Endothelial cell of umbilical vein (primary cell): ENCODE measurements around the gene CETN1. TPM values are rescaled to one million over a fixed set of nuclear protein-coding genes. Genes with fewer than 3 reads are reported as not detected.

ENCODE experiments used
- BruUV-seq: library from RNA; stranded (reverse); fragments of 400-500 nt; replicated peaks from 2 replicates; lab custom pipeline; 2021; lab: Mats Ljungman, UMichigan
- CTCF ChIA-PET: fragments of 300-600, 350-600 bp; sonication (Branson Sonifier 250); formaldehyde crosslinking; loops from one replicate; lab custom pipeline; 2021; ENCODE audit warnings: antibody characterized with exemption, inconsistent platforms; lab: Charles Lee
- POLR2A ChIA-PET: fragments of 300-600, 350-600 bp; sonication (Branson Sonifier 250); formaldehyde crosslinking; loops from one replicate; lab custom pipeline; 2021; ENCODE audit warnings: antibody characterized with exemption, inconsistent platforms; lab: Charles Lee
- DNase-seq: peaks from one replicate; pipeline ENCODE4 v3.0.0-alpha.2; 2011; ENCODE audit warnings: low read depth, low spot score
- FAIRE-seq: peaks from 2 replicates; lab custom pipeline; 2011; peaks lifted over from hg19 to GRCh38; lab: Jason Lieb, UNC
- H2AFZ ChIP-seq: 2 replicates; pipeline ENCODE4 v1.6.0; 2012; ENCODE audit warnings: low read depth, low read length, control low read depth, inconsistent platforms
- H3K27ac ChIP-seq: 2 replicates; pipeline ENCODE4 v1.5.1; 2011; ENCODE audit warnings: low read depth, mild to moderate bottlenecking, control low read depth, low read length, moderate library complexity; ENCODE audit not compliant: insufficient read depth
- H3K27me3 ChIP-seq, 2 experiments: 2 replicates each; pipeline versions ENCODE4 v1.6.0 to v1.6.1; 2011; ENCODE audit warnings: low read length in 2 of 2, mixed read lengths in 1 of 2; ENCODE audit not compliant: control insufficient read depth in 2 of 2, insufficient read depth in 2 of 2
- H3K36me3 ChIP-seq, 2 experiments: 2 replicates in 1 of 2; 3 replicates in 1 of 2; pipeline ENCODE4 v1.5.1; 2011; ENCODE audit warnings: low read length in 2 of 2, mild to moderate bottlenecking in 1 of 2, moderate library complexity in 1 of 2; ENCODE audit not compliant: control insufficient read depth in 2 of 2, insufficient read depth in 2 of 2; ENCODE audit errors: extremely low read depth in 1 of 2
- H3K4me1 ChIP-seq: 3 replicates; pipeline ENCODE4 v1.5.1; 2011; ENCODE audit warnings: mild to moderate bottlenecking, low read length; ENCODE audit not compliant: control insufficient read depth, insufficient read depth; ENCODE audit errors: extremely low read depth
- H3K4me2 ChIP-seq: 2 replicates; pipeline ENCODE4 v1.6.1; 2011; ENCODE audit warnings: low read length, control low read depth, mixed read lengths; ENCODE audit not compliant: insufficient read depth
- H3K4me3 ChIP-seq, 3 experiments: fragments of 200-600 bp in 1 of 3; sonication (generic), shearing (Covaris generic) in 1 of 3; replicated peaks in 1 of 3; 2 replicates each; pipeline ENCODE4 v1.5.1; 2011 to 2016; ENCODE audit warnings: control low read depth in 3 of 3, low read length in 3 of 3, mild to moderate bottlenecking in 2 of 3, inconsistent platforms in 1 of 3, low read depth in 1 of 3, moderate library complexity in 1 of 3; ENCODE audit not compliant: insufficient read depth in 1 of 3
- H3K79me2 ChIP-seq: 2 replicates; pipeline ENCODE4 v1.6.0; 2012; ENCODE audit warnings: low read length, inconsistent platforms; ENCODE audit not compliant: control insufficient read depth, insufficient read depth
- H3K9ac ChIP-seq: replicated peaks from 2 replicates; pipeline ENCODE3; 2011; ENCODE audit warnings: low read length, control low read depth; ENCODE audit not compliant: insufficient read depth; ENCODE audit errors: extremely low read depth
- H3K9me1 ChIP-seq: replicated peaks from 3 replicates; pipeline ENCODE4 v1.6.0; 2011; ENCODE audit warnings: mild to moderate bottlenecking, low read length; ENCODE audit not compliant: control insufficient read depth, insufficient read depth; ENCODE audit errors: extremely low read depth
- H3K9me3 ChIP-seq: replicated peaks from 2 replicates; pipeline ENCODE4 v1.5.1; 2012; ENCODE audit warnings: low read length, inconsistent platforms; ENCODE audit not compliant: control insufficient read depth, insufficient read depth
- H4K20me1 ChIP-seq: replicated peaks from 2 replicates; pipeline ENCODE3; 2011; ENCODE audit warnings: mild to moderate bottlenecking, low read length; ENCODE audit not compliant: control insufficient read depth, insufficient read depth; ENCODE audit errors: extremely low read depth
- CTCF ChIP-seq, 2 donors: IDR thresholded peaks; 1 replicate in 1 of 2; 2 replicates in 1 of 2; pipeline ENCODE4 v1.5.1; 2011; ENCODE audit warnings: low read length in 2 of 2, mild to moderate bottlenecking in 2 of 2, moderate library complexity in 2 of 2, control low read depth in 1 of 2, inconsistent platforms in 1 of 2, low read depth in 1 of 2; ENCODE audit not compliant: insufficient read depth in 1 of 2; ENCODE audit errors: extremely low read depth in 1 of 2
- EZH2 ChIP-seq: IDR thresholded peaks from 2 replicates; pipeline ENCODE4 v1.6.1; 2012; ENCODE audit warnings: borderline replicate concordance, low read depth, mild to moderate bottlenecking, moderate library complexity, low read length, inconsistent platforms; ENCODE audit not compliant: severe bottlenecking
- GATA2 ChIP-seq: IDR thresholded peaks from 2 replicates; pipeline ENCODE4 v1.7.0; 2011; ENCODE audit warnings: low read depth, mild to moderate bottlenecking, moderate library complexity, mixed read lengths, low read length; ENCODE audit not compliant: insufficient read length, insufficient read depth
- JUN ChIP-seq: IDR thresholded peaks from 2 replicates; pipeline ENCODE4 v1.6.1; 2011; ENCODE audit warnings: borderline replicate concordance, low read depth; ENCODE audit not compliant: insufficient read length, insufficient read depth
- MAX ChIP-seq: IDR thresholded peaks from 2 replicates; pipeline ENCODE4 v1.6.1; 2011; ENCODE audit not compliant: insufficient read depth, insufficient read length
- MYC ChIP-seq: IDR thresholded peaks from one replicate; pipeline ENCODE4 v1.6.1; 2011; ENCODE audit warnings: mild to moderate bottlenecking, low read depth, low read length
- POLR2A ChIP-seq: IDR thresholded peaks from 2 replicates; pipeline ENCODE4 v1.6.1; 2012; ENCODE audit warnings: low read depth, mild to moderate bottlenecking, control low read depth, low read length
- POLR2AphosphoS5 ChIP-seq: IDR thresholded peaks from 2 replicates; pipeline ENCODE4 v1.6.1; 2012; ENCODE audit warnings: low read depth, mild to moderate bottlenecking, control low read depth, low read length, moderate library complexity; ENCODE audit not compliant: insufficient read depth
- dilution Hi-C: fragments of 300-500 bp; cut with MboI; formaldehyde crosslinking; loops from one replicate; pipeline ENCODE4 v1.15.0; 2019; ENCODE audit warnings: low sequenced_read_pairs; ENCODE audit not compliant: extremely low pct_ligation_motif_present
- intact Hi-C: fragments of 100-400 bp; cut with micrococcal nuclease; formaldehyde crosslinking; loops from one replicate; pipeline ENCODE4 v1.10.0; 2022
- polyA plus RNA-seq, 4 experiments: library from polyadenylated mRNA; depleted of rRNA in 3 of 4; stranded (reverse) in 3 of 4; unstranded in 1 of 4; fragments of >200 nt; gene quantifications; 2 replicates each; pipeline versions ENCODE4 v1.2.1 to v1.2.3, GENCODE V29; 2011 to 2012; ENCODE audit warnings: missing spikeins in 1 of 4
- total RNA-seq: library from RNA; stranded (reverse); gene quantifications from 2 replicates; pipeline ENCODE4 v1.2.3, GENCODE V29; 2021

Gene CETN1
- total and polyA plus RNA-seq, 2 donors (not counting 3 experiments of a cell fraction or from before 2014, with no cell fraction given), result not detected

GRCh38 chr18:596288-596881, 16.2 kb downstream of the CETN1 start:
- no peaks in the 10 kb centered on the region for H3K79me2 ChIP-seq
- BruUV-seq, result no TSS peak
- POLR2A ChIA-PET, result no interaction called here
- CTCF ChIA-PET, result no interaction called here
- no peak for TF ChIP-seq CTCF (IDR thresholded peaks at IDR 0.05; ENCODE audit: extremely low read depth in 1 of 2, insufficient read depth in 1 of 2, low read depth in 1 of 2, low read length in 2 of 2)
- no peak for TF ChIP-seq GATA2
- TF ChIP-seq MAX, result no peak
- no peak for TF ChIP-seq MYC
- TF ChIP-seq JUN, result no peak
- no peak for TF ChIP-seq POLR2A
- TF ChIP-seq POLR2AphosphoS5, result no peak
- no peak for TF ChIP-seq EZH2
- DNase-seq (no peak), FAIRE-seq (no peak)
- intact Hi-C loops (loop anchor here (5.0 kb wide), 1 partner anchor 69 kb away; no protein-coding TSS in a partner anchor), dilution Hi-C loops (no loop called here)
- H4K20me1 ChIP-seq, result no peaks in the 10 kb centered on the region
- peaks cover 33 to 35% of the 10 kb centered on the region in 2 experiments for H3K27me3 ChIP-seq
- H3K4me1 ChIP-seq, result no peaks in the 10 kb centered on the region
- no peak overlapping the region for H3K4me3 ChIP-seq
- no peak overlapping the region for H3K4me2 ChIP-seq
- H3K9me1 ChIP-seq, result no peaks in the 10 kb centered on the region
- H3K9ac ChIP-seq, result no peak overlapping the region
- H3K27ac ChIP-seq, result no peak overlapping the region
- no peaks in the 10 kb centered on the region for H3K9me3 ChIP-seq
- H2AFZ ChIP-seq, result no peak overlapping the region
- no peaks in the 10 kb centered on the region for H3K36me3 ChIP-seq
